ENCODE results near the gene ZNF79.

Gene ZNF79

DNA sequence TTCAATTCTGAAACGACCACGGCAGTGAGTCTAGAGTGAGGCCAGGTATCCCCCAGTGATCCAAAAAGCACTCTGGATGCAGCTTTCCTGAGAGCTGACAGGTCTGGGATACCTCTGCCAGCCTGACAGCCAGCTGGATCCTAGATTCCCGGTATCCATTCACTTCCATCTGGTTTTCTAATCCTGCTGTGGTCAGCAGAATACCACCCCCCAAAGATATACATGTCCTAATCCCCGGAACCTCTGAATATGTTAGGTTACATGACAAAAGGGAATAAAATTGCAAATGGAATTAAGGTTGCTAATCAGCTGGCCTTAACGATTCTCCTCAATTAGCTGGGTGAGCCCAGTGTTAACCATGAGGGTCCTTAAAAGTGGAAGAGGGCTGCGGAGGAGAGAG is 1.4 kb upstream of the ZNF79 start:
- ChIA-PET POLR2A (interaction anchor here (0.8 to 2.7 kb wide), 7 partner anchors 15 to 208 kb away, joined by 3 to 18 read pairs (median 4); partner anchors contain the start of gene SLC2A8), CTCF (interaction anchor here (0.7 kb wide), 1 partner anchor 217 kb away, joined by 3 read pairs; no protein-coding TSS in a partner anchor)
- no peak for DNase-seq (ENCODE audit: extremely low spot score)
- TF ChIP-seq FOXA1 (IDR thresholded peaks at IDR 0.05) = no peak
- no peak for TF ChIP-seq L3MBTL2 (conservative IDR thresholded peaks at IDR 0.05)
- no peak for TF ChIP-seq TARDBP (IDR thresholded peaks at IDR 0.05)
- TF ChIP-seq NFRKB (IDR thresholded peaks at IDR 0.05) = no peak
- TF ChIP-seq HDGF (IDR thresholded peaks at IDR 0.05; ENCODE audit: borderline replicate concordance) = no peak
- no peak for TF ChIP-seq LEF1 (IDR thresholded peaks at IDR 0.05; ENCODE audit: borderline replicate concordance)
- TF ChIP-seq ZNF384 (IDR thresholded peaks at IDR 0.05) = no peak
- no peak for TF ChIP-seq ELF4 (IDR thresholded peaks at IDR 0.05)
- no peak for TF ChIP-seq SP1 (IDR thresholded peaks at IDR 0.05)
- TF ChIP-seq, protein P1, sequence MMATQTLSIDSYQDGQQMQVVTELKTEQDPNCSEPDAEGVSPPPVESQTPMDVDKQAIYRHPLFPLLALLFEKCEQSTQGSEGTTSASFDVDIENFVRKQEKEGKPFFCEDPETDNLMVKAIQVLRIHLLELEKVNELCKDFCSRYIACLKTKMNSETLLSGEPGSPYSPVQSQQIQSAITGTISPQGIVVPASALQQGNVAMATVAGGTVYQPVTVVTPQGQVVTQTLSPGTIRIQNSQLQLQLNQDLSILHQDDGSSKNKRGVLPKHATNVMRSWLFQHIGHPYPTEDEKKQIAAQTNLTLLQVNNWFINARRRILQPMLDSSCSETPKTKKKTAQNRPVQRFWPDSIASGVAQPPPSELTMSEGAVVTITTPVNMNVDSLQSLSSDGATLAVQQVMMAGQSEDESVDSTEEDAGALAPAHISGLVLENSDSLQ (IDR thresholded peaks at IDR 0.05) = no peak
- TF ChIP-seq CTBP1 (IDR thresholded peaks at IDR 0.05; ENCODE audit: borderline replicate concordance) = no peak
- no peak for TF ChIP-seq BHLHE40 (IDR thresholded peaks at IDR 0.05; ENCODE audit: borderline replicate concordance)
- TF ChIP-seq SUZ12 (IDR thresholded peaks at IDR 0.05) = no peak
- TF ChIP-seq FOXM1 (IDR thresholded peaks at IDR 0.05; ENCODE audit: borderline replicate concordance) = no peak
- TF ChIP-seq FOXK2 (IDR thresholded peaks at IDR 0.05) = no peak
- TF ChIP-seq ARNT (IDR thresholded peaks at IDR 0.05) = no peak

DNA sequence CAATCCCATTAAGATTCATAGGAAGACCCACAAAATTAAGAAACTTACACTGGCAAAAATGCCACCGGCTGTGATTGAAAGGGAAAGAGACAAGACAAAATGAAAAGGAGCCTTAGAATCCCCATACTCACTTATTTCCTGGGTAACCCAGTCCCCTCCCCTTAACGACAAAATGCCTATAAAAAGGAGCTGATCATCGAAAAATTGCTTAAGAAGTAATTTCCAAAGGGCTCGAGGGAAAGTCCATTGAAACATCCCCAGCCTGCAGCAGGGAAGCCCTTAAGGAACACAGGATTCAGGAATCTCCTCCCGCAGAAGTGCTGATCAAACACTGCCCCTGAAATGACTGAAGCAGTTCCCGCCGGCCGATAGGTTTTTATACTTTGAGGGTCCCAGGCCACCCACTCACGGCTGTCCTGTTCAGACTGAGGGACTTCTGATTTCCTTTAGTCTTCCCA is 677 bp upstream of the ZNF79 start:
- POLR2A ChIA-PET = interaction anchor here (0.7 to 2.7 kb wide), 16 partner anchors 8 to 209 kb away, joined by 3 to 18 read pairs (median 4); partner anchors contain the start of genes LRSAM1, RPL12 and SLC2A8
- CTCF ChIA-PET = interaction anchor here (0.6 to 0.7 kb wide), 2 partner anchors 218 to 495 kb away, joined by 3 to 10 read pairs; no protein-coding TSS in a partner anchor
- no peak for TF ChIP-seq SP1 (IDR thresholded peaks at IDR 0.05)
- no peak for TF ChIP-seq L3MBTL2 (conservative IDR thresholded peaks at IDR 0.05)
- no peak for TF ChIP-seq FOXA1 (IDR thresholded peaks at IDR 0.05)
- TF ChIP-seq ELF4 (IDR thresholded peaks at IDR 0.05) = no peak
- no peak for TF ChIP-seq NFRKB (IDR thresholded peaks at IDR 0.05)
- TF ChIP-seq, protein P1 (IDR thresholded peaks at IDR 0.05) = no peak
- TF ChIP-seq LEF1 (IDR thresholded peaks at IDR 0.05; ENCODE audit: borderline replicate concordance) = no peak
- TF ChIP-seq TARDBP (IDR thresholded peaks at IDR 0.05) = no peak
- no peak for TF ChIP-seq HDGF (IDR thresholded peaks at IDR 0.05; ENCODE audit: borderline replicate concordance)
- TF ChIP-seq ARNT (IDR thresholded peaks at IDR 0.05) = no peak
- no peak for TF ChIP-seq BHLHE40 (IDR thresholded peaks at IDR 0.05; ENCODE audit: borderline replicate concordance)
- TF ChIP-seq SUZ12 (IDR thresholded peaks at IDR 0.05) = no peak
- TF ChIP-seq FOXM1 (IDR thresholded peaks at IDR 0.05; ENCODE audit: borderline replicate concordance) = no peak
- TF ChIP-seq CTBP1 (IDR thresholded peaks at IDR 0.05; ENCODE audit: borderline replicate concordance) = no peak
- no peak for TF ChIP-seq FOXK2 (IDR thresholded peaks at IDR 0.05)
- TF ChIP-seq ZNF384 (IDR thresholded peaks at IDR 0.05) = no peak
- DNase-seq (ENCODE audit: extremely low spot score) = no peak

DNA sequence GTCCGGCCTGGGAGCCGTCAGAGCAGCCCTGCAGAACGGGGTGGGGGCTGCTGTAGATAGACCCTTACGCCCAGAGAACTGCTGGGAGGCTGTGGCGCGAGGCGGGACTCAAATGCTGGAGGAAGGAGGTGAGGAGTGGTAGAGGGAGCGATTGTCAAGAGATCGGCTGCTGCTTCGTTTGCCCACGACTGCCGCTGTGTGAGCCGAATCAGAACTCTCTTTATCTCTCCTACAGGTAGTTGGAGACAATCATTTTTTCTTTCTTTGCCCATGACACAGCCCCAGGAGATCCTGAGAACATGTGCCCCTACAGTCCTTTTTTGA is 456 bp downstream of the ZNF79 start:
- no peak for DNase-seq (ENCODE audit: extremely low spot score)
- CTCF ChIA-PET = no interaction called here
- TF ChIP-seq ARNT (IDR thresholded peaks at IDR 0.05) (no peak), ZNF384 (IDR thresholded peaks at IDR 0.05) (no peak), NFRKB (IDR thresholded peaks at IDR 0.05) (no peak), ELF4 (IDR thresholded peaks at IDR 0.05) (no peak), CTBP1 (IDR thresholded peaks at IDR 0.05; ENCODE audit: borderline replicate concordance) (no peak), L3MBTL2 (conservative IDR thresholded peaks at IDR 0.05) (no peak), BHLHE40 (IDR thresholded peaks at IDR 0.05; ENCODE audit: borderline replicate concordance) (no peak), FOXM1 (IDR thresholded peaks at IDR 0.05; ENCODE audit: borderline replicate concordance) (no peak), FOXA1 (IDR thresholded peaks at IDR 0.05) (no peak), FOXK2 (IDR thresholded peaks at IDR 0.05) (no peak), SP1 (IDR thresholded peaks at IDR 0.05) (no peak), LEF1 (IDR thresholded peaks at IDR 0.05; ENCODE audit: borderline replicate concordance) (no peak), TARDBP (IDR thresholded peaks at IDR 0.05) (no peak), SUZ12 (IDR thresholded peaks at IDR 0.05) (no peak), HDGF (IDR thresholded peaks at IDR 0.05; ENCODE audit: borderline replicate concordance) (no peak)
- TF ChIP-seq, protein P1 (IDR thresholded peaks at IDR 0.05) = no peak
- POLR2A ChIA-PET = interaction anchor here (1.0 to 2.7 kb wide), 15 partner anchors 7 to 42 kb away, joined by 3 to 18 read pairs (median 5); partner anchors contain the start of genes LRSAM1, RPL12 and SLC2A8

DNA sequence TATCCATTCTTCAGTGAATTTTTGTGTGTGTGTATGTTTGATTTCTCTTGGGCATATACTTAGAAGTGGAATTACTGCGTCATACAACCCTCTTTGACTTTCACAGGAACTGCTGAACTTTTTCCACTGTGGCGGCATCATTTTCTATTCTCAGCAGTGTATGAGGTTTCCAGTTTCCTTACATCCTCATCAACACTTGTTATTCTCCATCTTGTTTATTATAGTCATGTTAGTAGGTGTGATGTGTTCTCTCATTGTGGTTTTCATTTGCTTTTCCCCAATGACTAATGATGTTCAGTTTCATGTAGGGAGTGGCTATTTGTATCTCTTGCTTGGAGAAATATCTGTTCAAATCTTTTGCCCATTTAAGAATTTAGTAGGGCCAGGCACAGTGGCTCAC is 2.6 kb downstream of the ZNF79 start:
- no peak for DNase-seq (ENCODE audit: extremely low spot score)
- no peak for TF ChIP-seq HDGF (IDR thresholded peaks at IDR 0.05; ENCODE audit: borderline replicate concordance)
- no peak for TF ChIP-seq LEF1 (IDR thresholded peaks at IDR 0.05; ENCODE audit: borderline replicate concordance)
- TF ChIP-seq ELF4 (IDR thresholded peaks at IDR 0.05) = no peak
- TF ChIP-seq FOXA1 (IDR thresholded peaks at IDR 0.05) = no peak
- TF ChIP-seq CTBP1 (IDR thresholded peaks at IDR 0.05; ENCODE audit: borderline replicate concordance) = no peak
- no peak for TF ChIP-seq SUZ12 (IDR thresholded peaks at IDR 0.05)
- TF ChIP-seq, protein P1 (IDR thresholded peaks at IDR 0.05) = no peak
- no peak for TF ChIP-seq SP1 (IDR thresholded peaks at IDR 0.05)
- no peak for TF ChIP-seq ZNF384 (IDR thresholded peaks at IDR 0.05)
- no peak for TF ChIP-seq TARDBP (IDR thresholded peaks at IDR 0.05)
- TF ChIP-seq FOXM1 (IDR thresholded peaks at IDR 0.05; ENCODE audit: borderline replicate concordance) = no peak
- TF ChIP-seq L3MBTL2 (conservative IDR thresholded peaks at IDR 0.05) = no peak
- no peak for TF ChIP-seq FOXK2 (IDR thresholded peaks at IDR 0.05)
- no peak for TF ChIP-seq NFRKB (IDR thresholded peaks at IDR 0.05)
- TF ChIP-seq BHLHE40 (IDR thresholded peaks at IDR 0.05; ENCODE audit: borderline replicate concordance) = no peak
- no peak for TF ChIP-seq ARNT (IDR thresholded peaks at IDR 0.05)
- POLR2A ChIA-PET = no interaction called here
- CTCF ChIA-PET = no interaction called here

DNA sequence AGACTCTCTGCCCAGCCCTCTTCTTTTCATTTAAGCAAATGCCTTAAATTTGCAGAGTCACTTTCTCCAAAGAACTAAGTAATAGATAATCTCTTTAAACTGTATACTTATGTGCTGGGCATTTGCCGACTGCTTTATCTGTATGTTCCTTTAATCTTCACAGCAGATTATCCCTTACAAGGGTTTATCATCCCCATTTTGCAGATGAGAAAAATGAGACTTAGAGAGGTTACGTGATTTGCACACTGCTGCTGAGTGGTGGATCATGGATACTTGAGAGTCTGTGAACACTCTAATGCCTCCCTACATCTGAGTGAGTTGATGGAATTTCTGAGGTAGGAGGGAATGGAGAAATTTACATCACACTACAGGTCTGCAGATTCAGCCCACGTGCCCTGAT is 4.2 kb downstream of the ZNF79 start:
- POLR2A ChIA-PET = no interaction called here
- no peak for DNase-seq (ENCODE audit: extremely low spot score)
- TF ChIP-seq FOXK2 (IDR thresholded peaks at IDR 0.05) = no peak
- TF ChIP-seq, protein P1 (IDR thresholded peaks at IDR 0.05) = no peak
- TF ChIP-seq NFRKB (IDR thresholded peaks at IDR 0.05) = no peak
- TF ChIP-seq FOXA1 (IDR thresholded peaks at IDR 0.05) = no peak
- no peak for TF ChIP-seq SUZ12 (IDR thresholded peaks at IDR 0.05)
- TF ChIP-seq LEF1 (IDR thresholded peaks at IDR 0.05; ENCODE audit: borderline replicate concordance) = no peak
- no peak for TF ChIP-seq BHLHE40 (IDR thresholded peaks at IDR 0.05; ENCODE audit: borderline replicate concordance)
- TF ChIP-seq HDGF (IDR thresholded peaks at IDR 0.05; ENCODE audit: borderline replicate concordance) = no peak
- no peak for TF ChIP-seq CTBP1 (IDR thresholded peaks at IDR 0.05; ENCODE audit: borderline replicate concordance)
- no peak for TF ChIP-seq TARDBP (IDR thresholded peaks at IDR 0.05)
- TF ChIP-seq ARNT (IDR thresholded peaks at IDR 0.05) = no peak
- CTCF ChIA-PET = no interaction called here

Measured in HEK293T (cell line).